GM19397 (cell line): ENCODE data around the gene FAM89A.
"Not testable (repeated sequence)": the region's sequence is repeated elsewhere in the genome, so short reads cannot be mapped to it uniquely, and the experiment has no call there.

Source experiments
- ATAC-seq: cut with Tn5 transposase; IDR thresholded peaks from one replicate; pipeline ENCODE4 v1.9.1; 2021; ENCODE audit warnings: mild to moderate bottlenecking, moderate library complexity; ENCODE audit not compliant: unreplicated experiment

The FAM89A gene

DNA sequence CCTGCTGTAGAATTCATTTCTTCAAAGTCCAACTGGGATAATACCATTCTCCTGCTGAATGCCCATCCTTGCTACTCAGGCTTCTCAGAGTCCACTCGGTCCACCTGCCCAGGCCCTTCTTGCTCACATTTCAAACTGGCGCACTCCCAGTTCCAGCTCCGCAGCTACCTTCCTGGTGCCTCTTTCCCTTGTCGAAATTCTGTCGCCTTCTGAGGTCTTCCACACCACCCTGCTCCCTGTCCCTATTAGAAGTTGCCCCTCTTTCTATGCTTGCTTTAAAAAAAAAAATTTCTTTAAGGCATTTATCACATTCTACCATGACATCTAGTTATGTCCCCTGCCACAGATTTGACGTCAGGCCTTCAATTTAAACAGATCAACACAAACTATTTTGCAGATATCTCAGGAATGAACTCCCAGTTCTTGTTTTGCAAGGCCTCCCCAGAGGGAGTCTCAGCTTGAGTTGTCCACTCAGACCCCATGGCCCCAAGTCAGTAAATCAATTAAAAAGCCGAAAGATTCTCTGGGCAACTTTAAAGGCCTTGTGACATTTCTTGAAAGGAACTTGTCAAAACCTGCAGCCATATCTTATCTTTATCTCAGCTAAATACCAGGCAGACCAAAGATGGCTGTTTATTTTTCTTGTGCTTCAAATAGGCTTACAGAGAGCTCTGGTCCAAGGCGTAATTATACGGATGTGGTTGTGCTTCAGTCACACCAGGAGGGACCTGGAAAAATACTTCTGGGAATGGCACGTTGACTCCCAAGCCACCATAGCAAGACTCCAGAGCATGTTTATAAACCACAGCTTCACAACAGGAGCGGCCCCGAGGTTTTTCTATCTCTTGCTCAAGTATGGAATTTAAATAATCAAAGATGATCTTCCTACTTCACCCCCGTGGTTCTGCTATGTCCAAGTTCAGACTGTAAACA lies 2.2 kb downstream of the FAM89A start:
- ATAC-seq: no peak

DNA sequence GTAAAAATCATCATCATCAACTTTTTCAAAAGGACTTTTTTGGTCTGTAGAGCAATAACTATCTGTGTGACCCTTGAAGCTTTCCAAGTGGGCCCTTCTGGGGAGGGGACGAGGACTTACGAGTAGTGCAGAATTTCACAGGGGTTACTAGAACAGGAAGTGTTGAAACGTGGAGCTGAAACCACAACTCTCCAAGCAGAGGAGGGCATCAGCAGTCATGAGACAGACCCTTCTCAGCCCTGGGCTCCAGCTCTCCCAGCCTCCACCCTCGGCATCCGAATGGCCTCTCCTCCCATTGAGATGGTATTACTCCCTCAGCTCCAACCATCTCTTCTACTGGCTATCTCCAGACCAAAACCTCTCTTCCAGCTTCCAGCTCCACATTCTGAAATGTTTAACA lies 3.6 kb downstream of the FAM89A start:
- ATAC-seq: no peak

DNA sequence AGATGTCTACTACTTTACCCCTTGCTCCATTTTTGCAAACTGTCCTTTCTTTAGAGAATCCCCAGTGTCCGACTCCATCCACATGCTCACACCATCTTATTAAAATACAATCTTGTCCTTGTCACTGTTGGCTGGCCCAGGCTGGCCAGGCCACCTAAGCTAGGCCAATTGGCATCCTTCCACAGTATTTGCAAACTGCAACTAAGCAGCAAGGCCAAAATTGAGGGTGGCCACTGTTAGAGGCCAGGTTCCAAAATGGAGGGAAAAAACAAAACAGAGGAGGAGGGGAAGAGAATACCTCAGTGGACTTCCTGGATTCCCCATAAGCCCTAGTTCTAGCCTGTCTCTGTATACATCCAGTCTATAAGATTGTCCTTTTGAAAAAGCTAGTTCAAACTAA lies 4.3 kb downstream of the FAM89A start:
- no peak for ATAC-seq

DNA sequence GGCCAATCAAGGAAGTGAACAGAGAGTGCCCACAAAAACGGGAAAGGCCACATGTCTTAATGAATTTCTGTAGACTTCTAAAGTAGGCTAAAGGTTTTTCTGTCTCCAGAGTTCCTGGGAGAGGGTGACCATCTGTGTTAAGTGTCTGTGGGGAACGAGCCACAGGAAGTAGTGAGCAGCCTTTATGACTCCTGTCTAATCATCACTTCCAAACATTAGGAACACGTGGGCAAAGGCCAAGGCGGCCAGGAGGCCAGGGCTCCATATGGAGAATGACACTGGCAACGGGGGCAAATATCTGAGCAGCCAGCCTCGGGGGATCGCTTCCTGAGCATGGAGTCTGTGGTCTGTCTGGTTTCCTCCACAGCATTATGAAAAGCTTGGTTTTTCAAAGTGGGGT lies 7.1 kb downstream of the FAM89A start:
- ATAC-seq: no peak

GRCh38 chr1:231029841-231030240 lies 10.2 kb downstream of the FAM89A start:
- ATAC-seq: no peak

GRCh38 chr1:231029247-231029646 lies 10.8 kb downstream of the FAM89A start:
- ATAC-seq: not testable (repeated sequence)

GRCh38 chr1:231028682-231029081 lies 11.4 kb downstream of the FAM89A start:
- ATAC-seq: no peak

- no peak for ATAC-seq
These were observed 12.1 kb downstream of the FAM89A start for GRCh38 chr1:231027971-231028370.

GRCh38 chr1:231027136-231027925 lies 12.7 kb downstream of the FAM89A start:
- ATAC-seq: no peak

DNA sequence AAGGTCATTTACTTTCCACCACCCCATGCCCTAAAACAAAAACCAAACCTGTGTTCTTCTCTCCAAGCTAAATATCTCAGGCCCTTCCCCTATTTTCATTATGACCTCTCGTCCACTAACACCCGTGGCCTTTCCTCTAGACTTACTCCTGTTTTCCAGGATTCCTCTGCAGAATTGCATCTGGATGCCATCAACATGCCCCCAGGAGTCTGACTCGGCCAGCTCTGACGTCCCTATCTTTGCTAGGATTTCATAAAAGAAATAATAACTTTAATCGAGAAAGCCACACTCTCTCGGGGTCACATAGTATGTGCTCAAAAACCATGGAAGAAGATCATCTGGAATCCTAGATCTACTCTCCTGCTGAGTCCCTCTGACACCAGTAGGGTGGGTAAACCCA lies 13.5 kb downstream of the FAM89A start:
- ATAC-seq: no peak

DNA sequence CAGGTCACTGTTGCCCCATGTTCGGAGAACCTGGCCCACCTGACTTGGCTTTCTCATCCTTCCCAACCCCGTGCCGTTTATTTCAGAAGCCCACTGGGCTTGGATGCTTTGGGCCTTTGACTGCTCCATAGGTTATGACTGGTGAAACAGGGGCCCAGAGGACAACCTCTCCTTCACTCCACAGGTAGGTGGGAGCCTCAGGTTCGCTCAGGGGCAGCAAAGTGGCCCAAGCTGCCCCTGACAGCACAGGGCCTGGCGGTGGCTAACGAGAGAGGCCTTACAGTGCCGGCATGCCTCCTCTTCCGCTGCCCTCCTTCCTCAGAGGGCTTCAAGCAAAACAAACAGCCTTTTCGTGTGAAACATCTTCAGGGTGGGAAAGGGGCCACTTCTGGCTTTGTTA lies 16.9 kb downstream of the FAM89A start:
- no peak for ATAC-seq

DNA sequence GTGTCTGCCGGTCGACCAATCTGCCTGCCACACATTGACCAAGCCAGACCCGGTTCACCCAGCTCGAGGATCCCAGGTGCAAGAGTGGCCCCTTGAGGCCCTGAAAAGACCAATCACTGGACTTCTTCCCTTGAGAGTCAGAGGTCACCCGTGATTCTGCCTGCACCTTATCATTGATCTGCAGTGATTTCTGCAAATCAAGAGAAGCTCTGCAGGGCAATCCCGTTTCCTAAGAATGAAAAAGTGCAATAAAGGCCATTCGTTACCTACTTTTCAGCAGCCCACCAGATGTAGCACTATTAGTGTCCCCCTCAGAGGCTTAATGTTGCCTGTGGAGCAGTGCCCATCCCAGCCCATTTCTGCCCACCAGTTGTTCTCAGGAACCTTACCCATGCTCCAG lies 17.5 kb downstream of the FAM89A start:
- not testable (repeated sequence) for ATAC-seq

DNA sequence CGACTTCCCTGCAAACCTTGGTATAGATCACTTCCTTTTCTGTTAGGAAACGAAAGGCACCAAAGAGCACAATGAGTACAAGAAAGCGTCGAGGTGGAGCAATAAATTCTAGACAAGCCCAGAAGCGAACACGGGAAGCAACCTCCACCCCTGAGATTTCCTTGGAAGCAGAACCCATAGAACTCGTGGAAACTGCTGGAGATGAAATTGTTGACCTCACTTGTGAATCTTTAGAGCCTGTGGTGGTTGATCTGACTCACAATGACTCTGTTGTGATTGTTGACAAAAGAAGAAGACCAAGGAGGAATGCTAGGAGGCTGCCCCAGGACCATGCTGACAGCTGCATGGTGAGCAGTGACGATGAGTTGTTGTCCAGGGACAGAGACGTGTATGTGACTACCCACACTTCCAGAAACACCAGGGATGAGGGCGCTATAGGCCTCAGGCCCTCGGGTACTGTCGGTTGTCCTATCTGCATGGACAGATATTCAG lies 18.5 kb downstream of the FAM89A start:
- no peak for ATAC-seq

DNA sequence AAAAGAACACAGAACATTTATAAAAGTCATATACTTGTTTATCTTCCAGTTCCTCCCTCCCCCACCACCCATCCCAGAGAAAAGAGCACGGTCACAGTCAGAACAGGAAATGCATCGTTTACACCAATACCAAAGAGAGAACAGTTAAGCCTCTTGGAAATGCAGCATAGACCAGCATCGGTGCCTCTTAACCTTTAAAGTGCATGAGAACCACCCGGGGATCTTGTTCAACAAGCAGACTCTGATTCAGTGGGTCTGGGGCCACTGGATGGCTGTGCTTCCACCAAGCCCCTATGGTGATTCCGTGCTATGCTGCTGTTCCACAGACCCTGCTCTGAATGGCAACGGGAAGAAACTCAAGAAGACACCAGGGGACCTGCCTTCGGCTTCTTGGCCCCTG lies 19.2 kb downstream of the FAM89A start:
- ATAC-seq: no peak

DNA sequence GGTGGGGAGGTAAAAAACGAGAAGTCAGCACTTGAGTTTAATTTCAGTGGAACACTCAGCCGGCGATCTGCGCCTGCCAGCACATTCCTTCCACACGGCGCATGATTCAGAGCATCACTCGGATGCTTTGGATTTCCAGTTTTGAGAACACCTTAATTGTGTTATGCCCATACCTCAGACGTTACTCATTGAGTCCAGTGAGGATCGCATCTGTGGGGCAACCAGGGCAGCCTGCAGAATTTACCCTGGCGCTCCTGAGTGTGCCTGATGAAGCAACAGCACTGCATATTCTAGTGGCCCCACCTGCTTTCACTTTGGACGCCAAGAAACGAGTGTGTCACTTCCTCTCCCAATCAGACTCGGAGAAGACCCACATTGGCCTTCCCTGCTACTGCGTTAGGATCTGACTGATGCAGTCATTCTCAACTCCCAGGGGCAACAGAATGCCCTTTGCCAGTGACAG lies 19.9 kb downstream of the FAM89A start:
- no peak for ATAC-seq

DNA sequence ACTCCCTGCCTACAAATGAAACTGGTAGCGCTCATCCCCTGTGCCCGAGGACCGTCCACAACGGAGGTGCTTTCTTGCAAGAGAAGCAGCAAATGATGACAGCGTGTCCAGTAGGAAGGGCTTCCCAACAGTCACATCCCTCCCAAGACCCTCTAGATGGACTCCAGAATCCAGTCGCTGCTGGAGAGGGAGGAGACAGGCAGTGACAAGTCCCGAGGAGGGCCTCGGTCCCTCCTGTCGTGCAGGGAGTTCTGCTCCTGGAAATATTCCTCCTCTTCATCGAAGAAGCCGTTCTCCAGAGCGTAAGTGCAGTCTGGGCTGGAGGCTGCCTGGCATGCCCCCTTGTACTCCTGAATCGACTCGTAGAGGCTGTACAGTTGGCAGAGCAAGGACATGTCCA lies 20.3 kb downstream of the FAM89A start:
- no peak for ATAC-seq

DNA sequence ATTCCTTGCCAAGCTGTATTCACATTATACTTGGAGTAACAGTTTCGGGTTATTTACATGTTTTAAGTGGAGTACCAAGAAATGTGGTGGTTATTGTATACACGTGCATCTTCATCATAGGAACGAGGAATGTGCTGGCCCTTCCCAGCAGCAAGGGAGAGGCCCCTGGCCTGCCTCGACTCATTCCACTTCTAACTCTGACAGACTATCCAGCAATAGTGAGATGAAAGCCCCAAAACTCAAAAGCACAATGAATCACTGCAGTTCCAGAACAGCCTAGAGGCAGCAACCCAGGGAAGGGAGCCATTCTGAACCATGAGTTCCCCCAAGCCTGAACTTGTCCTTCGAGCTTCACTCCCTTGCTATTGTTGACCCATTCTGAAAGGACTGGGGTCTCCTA lies 23.1 kb downstream of the FAM89A start:
- ATAC-seq: no peak

DNA sequence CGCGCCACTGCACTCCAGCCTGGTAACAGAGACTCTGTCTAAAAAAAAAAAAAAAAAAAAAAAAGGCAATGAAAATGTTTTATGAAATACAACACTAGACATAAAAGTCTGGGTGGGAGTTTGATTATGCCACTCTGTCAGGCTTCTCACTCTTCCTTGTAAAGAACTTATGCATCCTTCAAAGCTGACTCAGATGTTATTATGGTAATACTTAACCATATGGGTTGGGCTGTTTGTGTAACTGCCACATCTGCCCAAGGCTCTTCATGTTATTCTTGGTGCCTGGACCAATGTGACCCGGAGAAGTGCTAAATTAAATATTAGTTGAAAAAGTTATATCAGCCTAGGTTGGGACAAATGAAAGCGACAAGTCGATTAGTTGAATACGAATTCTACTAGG lies 23.8 kb downstream of the FAM89A start:
- ATAC-seq: no peak

GRCh38 chr1:231013391-231014015 lies 26.6 kb downstream of the FAM89A start:
- no peak for ATAC-seq

DNA sequence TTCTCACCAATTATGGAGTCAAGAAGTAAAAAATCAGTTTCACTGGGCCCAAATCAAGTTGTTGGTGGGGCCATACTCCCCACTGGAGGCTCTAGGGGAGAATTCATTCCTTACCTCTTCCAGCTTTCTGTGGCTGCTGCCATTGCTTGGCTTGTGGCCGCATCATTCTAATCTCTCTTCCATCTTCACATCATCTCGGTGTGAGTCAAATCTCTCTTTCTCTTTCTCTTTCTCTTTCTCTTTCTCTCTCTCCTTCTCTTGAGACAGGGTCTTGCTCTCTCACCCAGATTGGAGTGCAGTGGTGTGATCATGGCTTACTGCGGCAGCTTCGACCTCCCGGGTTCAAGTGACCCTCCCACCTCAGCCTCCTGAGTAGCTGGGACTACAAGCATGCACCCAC lies 28.1 kb downstream of the FAM89A start:
- ATAC-seq: no peak

DNA sequence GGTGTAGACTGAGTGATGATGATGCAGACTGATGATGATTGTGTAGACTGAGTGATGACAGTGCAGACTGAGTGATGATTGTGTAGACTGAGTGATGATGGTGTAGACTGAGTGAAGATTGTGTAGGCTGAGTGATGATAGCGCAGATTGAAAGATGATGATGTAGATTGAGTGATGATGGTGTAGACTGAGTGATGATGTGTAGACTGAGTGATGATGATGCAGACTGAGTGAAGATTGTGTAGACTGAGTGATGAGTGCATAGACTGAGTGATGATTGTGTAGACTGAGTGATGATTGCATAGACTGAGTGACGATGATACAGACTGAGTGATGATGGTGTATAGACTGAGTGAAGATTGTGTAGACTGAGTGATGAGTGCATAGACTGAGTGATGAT lies 28.7 kb downstream of the FAM89A start:
- ATAC-seq: no peak
